H9 (cell line): ENCODE measurements around the gene RALGAPB. TPM values are rescaled to one million over a fixed set of nuclear protein-coding genes. Genes with fewer than 3 reads are reported as not detected.

ENCODE experiments used
- DNase-seq: peaks from one replicate; pipeline ENCODE4 v3.0.0-alpha.2; 2017
- H2AFZ ChIP-seq: one replicate; pipeline ENCODE4 v1.6.1; 2013; ENCODE audit warnings: mild to moderate bottlenecking, low read length, control low read depth, moderate library complexity
- H2AK5ac ChIP-seq: 2 replicates; pipeline ENCODE4 v1.6.1; 2013; ENCODE audit warnings: low read length, control low read depth, mixed read lengths; ENCODE audit not compliant: insufficient read length
- H2BK120ac ChIP-seq: one replicate; pipeline ENCODE4 v1.6.1; 2013; ENCODE audit warnings: low read depth, mild to moderate bottlenecking, low read length, control low read depth, inconsistent platforms; ENCODE audit not compliant: poor library complexity, severe bottlenecking
- H2BK12ac ChIP-seq: 2 replicates; pipeline ENCODE4 v1.6.1; 2013; ENCODE audit warnings: low read length, control low read depth, mixed read lengths, low read depth; ENCODE audit not compliant: insufficient read length
- H2BK15ac ChIP-seq: 2 replicates; pipeline ENCODE4 v1.6.1; 2013; ENCODE audit warnings: low read depth, low read length, control low read depth
- H2BK20ac ChIP-seq: one replicate; pipeline ENCODE4 v1.6.1; 2013; ENCODE audit warnings: low read depth, mild to moderate bottlenecking, low read length, control low read depth, inconsistent platforms; ENCODE audit not compliant: poor library complexity, severe bottlenecking
- H2BK5ac ChIP-seq: 2 replicates; pipeline ENCODE4 v1.6.1; 2013; ENCODE audit warnings: low read length, control low read depth, mixed read lengths; ENCODE audit not compliant: insufficient read length
- H3K14ac ChIP-seq: 2 replicates; pipeline ENCODE4 v1.6.1; 2013; ENCODE audit warnings: low read length, control low read depth; ENCODE audit not compliant: insufficient read depth
- H3K18ac ChIP-seq: 2 replicates; pipeline ENCODE4 v1.6.1; 2013; ENCODE audit warnings: low read depth, mild to moderate bottlenecking, mixed read lengths, low read length, control low read depth; ENCODE audit not compliant: insufficient read length
- H3K23ac ChIP-seq: 2 replicates; pipeline ENCODE4 v1.6.1; 2013; ENCODE audit warnings: low read length, control low read depth, mixed read lengths, low read depth; ENCODE audit not compliant: insufficient read length
- H3K23me2 ChIP-seq: 2 replicates; pipeline ENCODE4 v1.6.1; 2013; ENCODE audit warnings: low read depth, mild to moderate bottlenecking, mixed read lengths, low read length, control low read depth; ENCODE audit not compliant: insufficient read length, poor library complexity, severe bottlenecking
- H3K27ac ChIP-seq: 2 replicates; pipeline ENCODE4 v1.5.1; 2013; ENCODE audit warnings: low read length, control low read depth, mixed read lengths, low read depth; ENCODE audit not compliant: insufficient read length
- H3K27me3 ChIP-seq: 2 replicates; pipeline ENCODE4 v1.6.1; 2013; ENCODE audit warnings: low read length, control low read depth, inconsistent platforms; ENCODE audit not compliant: insufficient read depth
- H3K4ac ChIP-seq: 2 replicates; pipeline ENCODE4 v1.6.1; 2013; ENCODE audit warnings: low read depth, mild to moderate bottlenecking, control low read depth, inconsistent platforms, low read length, moderate library complexity
- H3K4me1 ChIP-seq: 2 replicates; pipeline ENCODE4 v1.6.1; 2013; ENCODE audit warnings: low read length, control low read depth, inconsistent platforms; ENCODE audit not compliant: insufficient read depth
- H3K4me2 ChIP-seq: 2 replicates; pipeline ENCODE4 v1.6.1; 2013; ENCODE audit warnings: low read length, control low read depth, mixed read lengths; ENCODE audit not compliant: insufficient read length, insufficient read depth
- H3K56ac ChIP-seq: 2 replicates; pipeline ENCODE4 v1.6.1; 2013; ENCODE audit warnings: low read depth, mild to moderate bottlenecking, mixed read lengths, low read length, control low read depth; ENCODE audit not compliant: insufficient read length
- H3K79me1 ChIP-seq: 2 replicates; pipeline ENCODE4 v1.6.1; 2013; ENCODE audit warnings: low read depth, mild to moderate bottlenecking, moderate library complexity, low read length, control low read depth, inconsistent platforms; ENCODE audit not compliant: insufficient read depth, poor library complexity, severe bottlenecking
- H3K79me2 ChIP-seq: 2 replicates; pipeline ENCODE4 v1.6.1; 2013; ENCODE audit warnings: low read length, control low read depth, inconsistent platforms; ENCODE audit not compliant: insufficient read depth
- H3K9ac ChIP-seq: 2 replicates; pipeline ENCODE4 v1.6.1; 2013; ENCODE audit warnings: low read length, control low read depth, mixed read lengths; ENCODE audit not compliant: insufficient read length; ENCODE audit errors: extremely low read depth
- H3K9me3 ChIP-seq: one replicate; pipeline ENCODE4 v1.6.1; 2013; ENCODE audit warnings: low read depth, low read length, inconsistent platforms; ENCODE audit not compliant: control insufficient read depth
- H3T11ph ChIP-seq: one replicate; pipeline ENCODE4 v1.6.1; 2013; ENCODE audit warnings: mild to moderate bottlenecking, low read length, control low read depth, inconsistent platforms
- H4K20me1 ChIP-seq: one replicate; pipeline ENCODE4 v1.6.1; 2013; ENCODE audit not compliant: control insufficient read depth, insufficient read length, insufficient read depth
- H4K5ac ChIP-seq: 2 replicates; pipeline ENCODE4 v1.6.1; 2013; ENCODE audit warnings: low read depth, mild to moderate bottlenecking, mixed read lengths, low read length, control low read depth; ENCODE audit not compliant: insufficient read length
- H4K8ac ChIP-seq: replicated peaks from 2 replicates; pipeline ENCODE4 v1.6.1; 2013; ENCODE audit warnings: low read length, control low read depth, mixed read lengths, low read depth; ENCODE audit not compliant: insufficient read length
- H4K91ac ChIP-seq: 2 replicates; pipeline ENCODE4 v1.6.1; 2013; ENCODE audit warnings: low read depth, mild to moderate bottlenecking, moderate library complexity, mixed read lengths, low read length, control low read depth; ENCODE audit not compliant: insufficient read length
- H3K27ac Mint-ChIP-seq, 3 experiments: 2 replicates in 2 of 3; 3 replicates in 1 of 3; pipeline ENCODE4 v1.8.0; 2020 to 2021; ENCODE audit warnings: mixed read lengths in 3 of 3, mild to moderate bottlenecking in 1 of 3, moderate library complexity in 1 of 3
- H3K27me3 Mint-ChIP-seq: 2 replicates; pipeline ENCODE4 v1.8.0; 2021; ENCODE audit warnings: low read depth, mild to moderate bottlenecking, moderate library complexity, mixed read lengths
- H3K36me3 Mint-ChIP-seq, 3 experiments: 2 replicates in 2 of 3; 3 replicates in 1 of 3; pipeline ENCODE4 v1.8.0; 2020 to 2021; ENCODE audit warnings: low read depth in 3 of 3, mixed read lengths in 3 of 3; ENCODE audit not compliant: insufficient read depth in 1 of 3
- H3K4me1 Mint-ChIP-seq, 2 experiments: 2 replicates each; pipeline ENCODE4 v1.8.0; 2020; ENCODE audit warnings: mixed read lengths in 2 of 2
- H3K4me3 Mint-ChIP-seq, 2 experiments: 2 replicates in 1 of 2; 3 replicates in 1 of 2; pipeline ENCODE4 v1.8.0; 2020 to 2021; ENCODE audit warnings: mild to moderate bottlenecking in 2 of 2, mixed read lengths in 2 of 2, moderate library complexity in 1 of 2
- H3K9me3 Mint-ChIP-seq, 2 experiments: 2 replicates in 1 of 2; 3 replicates in 1 of 2; pipeline ENCODE4 v1.8.0; 2020; ENCODE audit warnings: mild to moderate bottlenecking in 2 of 2, mixed read lengths in 2 of 2, moderate library complexity in 1 of 2
- WGBS: extraction: QIAGEN DNeasy Blood & Tissue Kit; methylation state at CpG from one replicate; pipeline ENCODE4 v1.1.7; 2013; ENCODE audit warnings: missing lambda C conversion rate, low lambda C conversion rate, mixed read lengths; ENCODE audit not compliant: insufficient read length; ENCODE audit errors: extremely low coverage; 5-methylcytosine and 5-hydroxymethylcytosine counted together
- total RNA-seq: library from RNA; stranded (reverse); gene quantifications from 2 replicates; pipeline ENCODE4 v1.2.1, GENCODE V29; 2021
- TF ChIP-seq, protein P1 (sequence below): fragments of 200-600 bp; sonication (generic); conservative IDR thresholded peaks from 3 replicates; pipeline ENCODE4 v1.8.0; 2021; ENCODE audit warnings: antibody characterized with exemption, mild to moderate bottlenecking

RALGAPB gene
- total RNA-seq, 1 experiment from 2014 or later = 28.5 TPM

DNA sequence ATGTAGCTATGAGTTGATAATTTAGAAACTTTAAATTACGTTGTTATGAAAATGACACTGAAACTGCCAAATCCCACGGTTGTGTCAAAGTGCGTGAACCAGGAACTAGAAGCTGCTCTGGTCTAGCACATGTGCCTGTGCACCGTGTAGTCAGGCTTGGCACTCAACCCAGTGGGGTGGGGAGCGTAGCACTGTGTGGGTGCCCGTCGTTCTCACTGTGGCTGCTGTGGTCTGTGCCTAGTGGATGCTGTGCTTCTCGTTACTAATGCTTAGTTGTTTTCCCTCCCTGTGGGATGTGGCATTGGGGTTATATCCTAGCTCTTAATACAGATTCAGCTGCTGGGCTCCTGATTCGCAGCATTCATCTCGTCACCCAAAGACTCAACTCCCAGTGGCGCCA is 62.1 kb downstream of the RALGAPB start:
- Mint-ChIP-seq H3K27ac (peak overlapping the region in 1 of 3 experiments; percentile 50; a peak in 1 of 7 replicates), H3K4me1 (no peaks in the 10 kb centered on the region), H3K36me3 (peaks cover 19 to 61% (median 42%) of the 10 kb centered on the region in 3 experiments; a peak in 6 of 7 replicates), H3K4me3 (no peak overlapping the region), H3K27me3 (no peaks in the 10 kb centered on the region), H3K9me3 (no peaks in the 10 kb centered on the region)
- no peak overlapping the region for H2BK12ac ChIP-seq
- H2BK20ac ChIP-seq = no peak overlapping the region
- no peak overlapping the region for H2AFZ ChIP-seq
- H2BK5ac ChIP-seq = no peak overlapping the region
- DNase-seq = no peak
- no peak overlapping the region for H3K4ac ChIP-seq
- no peak overlapping the region for H2AK5ac ChIP-seq
- TF ChIP-seq, protein P1, sequence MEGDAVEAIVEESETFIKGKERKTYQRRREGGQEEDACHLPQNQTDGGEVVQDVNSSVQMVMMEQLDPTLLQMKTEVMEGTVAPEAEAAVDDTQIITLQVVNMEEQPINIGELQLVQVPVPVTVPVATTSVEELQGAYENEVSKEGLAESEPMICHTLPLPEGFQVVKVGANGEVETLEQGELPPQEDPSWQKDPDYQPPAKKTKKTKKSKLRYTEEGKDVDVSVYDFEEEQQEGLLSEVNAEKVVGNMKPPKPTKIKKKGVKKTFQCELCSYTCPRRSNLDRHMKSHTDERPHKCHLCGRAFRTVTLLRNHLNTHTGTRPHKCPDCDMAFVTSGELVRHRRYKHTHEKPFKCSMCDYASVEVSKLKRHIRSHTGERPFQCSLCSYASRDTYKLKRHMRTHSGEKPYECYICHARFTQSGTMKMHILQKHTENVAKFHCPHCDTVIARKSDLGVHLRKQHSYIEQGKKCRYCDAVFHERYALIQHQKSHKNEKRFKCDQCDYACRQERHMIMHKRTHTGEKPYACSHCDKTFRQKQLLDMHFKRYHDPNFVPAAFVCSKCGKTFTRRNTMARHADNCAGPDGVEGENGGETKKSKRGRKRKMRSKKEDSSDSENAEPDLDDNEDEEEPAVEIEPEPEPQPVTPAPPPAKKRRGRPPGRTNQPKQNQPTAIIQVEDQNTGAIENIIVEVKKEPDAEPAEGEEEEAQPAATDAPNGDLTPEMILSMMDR = no peak
- no peaks in the 10 kb centered on the region for H3K23me2 ChIP-seq
- no peaks in the 10 kb centered on the region for H3K79me2 ChIP-seq
- no peak overlapping the region for H3K23ac ChIP-seq
- no peaks in the 10 kb centered on the region for H3K4me1 ChIP-seq
- no CpG with 5 or more reads among the region's 11 CpGs for WGBS
- no peak overlapping the region for H4K8ac ChIP-seq
- H3K27me3 ChIP-seq = no peaks in the 10 kb centered on the region
- H2BK120ac ChIP-seq = no peak overlapping the region
- H4K20me1 ChIP-seq = no peaks in the 10 kb centered on the region
- H3K14ac ChIP-seq = no peak overlapping the region
- no peak overlapping the region for H3T11ph ChIP-seq
- H4K5ac ChIP-seq = no peak overlapping the region
- no peak overlapping the region for H3K18ac ChIP-seq
- H3K27ac ChIP-seq = no peak overlapping the region
- no peak overlapping the region for H2BK15ac ChIP-seq
- H3K4me2 ChIP-seq = no peak overlapping the region
- H3K79me1 ChIP-seq = no peaks in the 10 kb centered on the region
- no peak overlapping the region for H3K56ac ChIP-seq
- H3K9me3 ChIP-seq = no peaks in the 10 kb centered on the region
- H4K91ac ChIP-seq = no peak overlapping the region
- no peak overlapping the region for H3K9ac ChIP-seq
